AG10803 (cell line): ENCODE measurements around the gene DSCAML1.

Source experiments
- DNase-seq: peaks from one replicate; pipeline ENCODE4 v3.0.0; 2010; ENCODE audit warnings: low read depth
- H3K4me3 ChIP-seq: 2 replicates; pipeline ENCODE4 v1.5.1; 2011; ENCODE audit warnings: mild to moderate bottlenecking, low read length, control low read depth
- CTCF ChIP-seq: conservative IDR thresholded peaks from 2 replicates; pipeline ENCODE4 v1.5.1; 2011; ENCODE audit warnings: mild to moderate bottlenecking, low read length, control low read depth, inconsistent platforms

Gene DSCAML1

DNA sequence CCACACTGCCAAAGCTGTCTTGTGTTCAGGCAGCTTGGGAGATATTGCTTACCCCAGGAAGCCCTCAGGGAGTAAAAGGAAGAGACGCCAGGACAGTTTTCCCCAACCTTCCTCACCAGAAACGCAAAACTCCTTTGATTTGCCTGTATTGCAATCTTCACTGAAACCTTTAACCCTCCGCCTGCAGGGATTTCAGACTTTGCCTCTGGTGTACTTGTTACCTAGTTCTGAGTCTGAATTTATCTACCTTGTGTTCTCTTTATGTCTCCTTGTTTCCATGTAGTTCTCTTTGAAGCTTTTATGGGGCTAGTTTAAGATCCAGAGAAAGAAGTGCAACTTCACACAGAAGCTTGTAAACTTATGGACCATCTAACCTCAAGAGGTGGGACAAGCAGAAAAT is 154.2 kb downstream of the DSCAML1 start:
- no peak for TF ChIP-seq CTCF
- no peak overlapping the region for H3K4me3 ChIP-seq
- no peak for DNase-seq

DNA sequence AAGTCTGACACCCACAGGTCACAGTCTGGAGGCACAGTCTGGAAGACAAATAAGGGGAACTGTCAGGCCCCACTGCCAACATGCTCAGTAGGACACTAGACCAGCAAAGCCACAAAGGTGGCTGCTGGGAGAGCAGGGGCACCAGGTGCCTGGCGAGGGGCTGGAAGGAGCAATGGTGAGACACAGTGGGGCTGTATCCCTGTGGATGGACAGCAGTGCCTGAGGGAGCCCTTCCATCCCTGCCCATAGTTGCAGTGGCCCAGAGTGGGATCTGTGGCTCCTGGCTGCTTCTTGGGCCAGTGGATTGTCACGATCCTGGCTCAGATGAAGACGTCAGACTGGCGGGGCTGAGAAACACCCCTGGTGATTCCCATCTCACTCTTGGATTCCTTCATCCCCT is 154.6 kb downstream of the DSCAML1 start:
- TF ChIP-seq CTCF, result no peak
- H3K4me3 ChIP-seq, result no peak overlapping the region
- DNase-seq, result no peak

- no peak for TF ChIP-seq CTCF
- no peak overlapping the region for H3K4me3 ChIP-seq
- no peak for DNase-seq
These were observed 155.8 kb downstream of the DSCAML1 start for GRCh38 chr11:117641008-117641915.

- DNase-seq, result no peak
- no peak overlapping the region for H3K4me3 ChIP-seq
- no peak for TF ChIP-seq CTCF
These were observed 157.0 kb downstream of the DSCAML1 start for GRCh38 chr11:117640041-117640440.

GRCh38 chr11:117639601-117640000 is 157.4 kb downstream of the DSCAML1 start:
- DNase-seq, result no peak
- no peak for TF ChIP-seq CTCF
- no peak overlapping the region for H3K4me3 ChIP-seq

GRCh38 chr11:117638911-117639543 is 158.0 kb downstream of the DSCAML1 start:
- no peak for TF ChIP-seq CTCF
- no peak overlapping the region for H3K4me3 ChIP-seq
- DNase-seq, result no peak
